ENCODE measurements around the gene CAMK2A.

Gene CAMK2A

GRCh38 chr5:150296496-150296895 is 6.9 kb upstream of the CAMK2A start:
- H2AFZ ChIP-seq (ENCODE audit: low read depth) = no peak overlapping the region
- no peaks in the 10 kb centered on the region for H4K20me1 ChIP-seq (ENCODE audit: insufficient read depth)
- TF ChIP-seq CTCF (conservative IDR thresholded peaks at IDR 0.05; ENCODE audit: low read depth, low read length) = no peak
- no peak overlapping the region for H3K9ac ChIP-seq
- H3K27me3 ChIP-seq (ENCODE audit: insufficient read depth, low read depth) = no peaks in the 10 kb centered on the region
- H3K4me3 ChIP-seq (IDR thresholded peaks at IDR 0.05; ENCODE audit: insufficient read depth, low read depth, low read length) = no peak overlapping the region
- no peaks in the 10 kb centered on the region for H3K36me3 ChIP-seq (ENCODE audit: insufficient read depth)
- H3K4me2 ChIP-seq = no peak overlapping the region
- H3K4me1 ChIP-seq (ENCODE audit: low read depth, poor library complexity, severe bottlenecking) = peaks cover 12% of the 10 kb centered on the region
- H3K27ac ChIP-seq = no peak overlapping the region
- no peaks in the 10 kb centered on the region for H3K79me2 ChIP-seq (ENCODE audit: insufficient read depth, low read depth)

- Histone ChIP-seq H2AFZ (ENCODE audit: low read depth) (no peak overlapping the region), H3K79me2 (ENCODE audit: insufficient read depth, low read depth) (no peaks in the 10 kb centered on the region), H3K36me3 (ENCODE audit: insufficient read depth) (no peaks in the 10 kb centered on the region), H3K4me2 (no peak overlapping the region), H4K20me1 (ENCODE audit: insufficient read depth) (no peaks in the 10 kb centered on the region), H3K9ac (no peak overlapping the region), H3K27ac (no peak overlapping the region), H3K4me1 (ENCODE audit: low read depth, poor library complexity, severe bottlenecking) (peaks cover 12% of the 10 kb centered on the region), H3K4me3 (IDR thresholded peaks at IDR 0.05; ENCODE audit: insufficient read depth, low read depth, low read length) (no peak overlapping the region), H3K27me3 (ENCODE audit: insufficient read depth, low read depth) (no peaks in the 10 kb centered on the region)
- no peak for TF ChIP-seq CTCF (conservative IDR thresholded peaks at IDR 0.05; ENCODE audit: low read depth, low read length)
Observed at GRCh38 chr5:150295741-150296486, 6.3 kb upstream of the CAMK2A start.

GRCh38 chr5:150295172-150295634 is 5.6 kb upstream of the CAMK2A start:
- H3K4me2 ChIP-seq = no peak overlapping the region
- peaks cover 10% of the 10 kb centered on the region for H3K4me1 ChIP-seq (ENCODE audit: low read depth, poor library complexity, severe bottlenecking)
- no peaks in the 10 kb centered on the region for H3K79me2 ChIP-seq (ENCODE audit: insufficient read depth, low read depth)
- H2AFZ ChIP-seq (ENCODE audit: low read depth) = no peak overlapping the region
- no peaks in the 10 kb centered on the region for H3K27me3 ChIP-seq (ENCODE audit: insufficient read depth, low read depth)
- H3K27ac ChIP-seq = no peak overlapping the region
- H3K9ac ChIP-seq = no peak overlapping the region
- no peak overlapping the region for H3K4me3 ChIP-seq (IDR thresholded peaks at IDR 0.05; ENCODE audit: insufficient read depth, low read depth, low read length)
- H4K20me1 ChIP-seq (ENCODE audit: insufficient read depth) = no peaks in the 10 kb centered on the region
- no peak for TF ChIP-seq CTCF (conservative IDR thresholded peaks at IDR 0.05; ENCODE audit: low read depth, low read length)
- H3K36me3 ChIP-seq (ENCODE audit: insufficient read depth) = no peaks in the 10 kb centered on the region

- H3K79me2 ChIP-seq (ENCODE audit: insufficient read depth, low read depth) = no peaks in the 10 kb centered on the region
- no peak for TF ChIP-seq CTCF (conservative IDR thresholded peaks at IDR 0.05; ENCODE audit: low read depth, low read length)
- H3K9ac ChIP-seq = no peak overlapping the region
- H4K20me1 ChIP-seq (ENCODE audit: insufficient read depth) = no peaks in the 10 kb centered on the region
- no peak overlapping the region for H3K4me2 ChIP-seq
- H2AFZ ChIP-seq (ENCODE audit: low read depth) = no peak overlapping the region
- H3K4me1 ChIP-seq (ENCODE audit: low read depth, poor library complexity, severe bottlenecking) = peaks cover 4% of the 10 kb centered on the region
- no peak overlapping the region for H3K27ac ChIP-seq
- H3K27me3 ChIP-seq (ENCODE audit: insufficient read depth, low read depth) = no peaks in the 10 kb centered on the region
- H3K4me3 ChIP-seq (IDR thresholded peaks at IDR 0.05; ENCODE audit: insufficient read depth, low read depth, low read length) = no peak overlapping the region
- H3K36me3 ChIP-seq (ENCODE audit: insufficient read depth) = no peaks in the 10 kb centered on the region
Observed at GRCh38 chr5:150294551-150295071, 5.0 kb upstream of the CAMK2A start.
